ENCODE measurements around the gene CD9.

CD9 gene

GRCh38 chr12:6231359-6232268 lies 31.4 kb downstream of the CD9 start:
- no peak for ATAC-seq

DNA sequence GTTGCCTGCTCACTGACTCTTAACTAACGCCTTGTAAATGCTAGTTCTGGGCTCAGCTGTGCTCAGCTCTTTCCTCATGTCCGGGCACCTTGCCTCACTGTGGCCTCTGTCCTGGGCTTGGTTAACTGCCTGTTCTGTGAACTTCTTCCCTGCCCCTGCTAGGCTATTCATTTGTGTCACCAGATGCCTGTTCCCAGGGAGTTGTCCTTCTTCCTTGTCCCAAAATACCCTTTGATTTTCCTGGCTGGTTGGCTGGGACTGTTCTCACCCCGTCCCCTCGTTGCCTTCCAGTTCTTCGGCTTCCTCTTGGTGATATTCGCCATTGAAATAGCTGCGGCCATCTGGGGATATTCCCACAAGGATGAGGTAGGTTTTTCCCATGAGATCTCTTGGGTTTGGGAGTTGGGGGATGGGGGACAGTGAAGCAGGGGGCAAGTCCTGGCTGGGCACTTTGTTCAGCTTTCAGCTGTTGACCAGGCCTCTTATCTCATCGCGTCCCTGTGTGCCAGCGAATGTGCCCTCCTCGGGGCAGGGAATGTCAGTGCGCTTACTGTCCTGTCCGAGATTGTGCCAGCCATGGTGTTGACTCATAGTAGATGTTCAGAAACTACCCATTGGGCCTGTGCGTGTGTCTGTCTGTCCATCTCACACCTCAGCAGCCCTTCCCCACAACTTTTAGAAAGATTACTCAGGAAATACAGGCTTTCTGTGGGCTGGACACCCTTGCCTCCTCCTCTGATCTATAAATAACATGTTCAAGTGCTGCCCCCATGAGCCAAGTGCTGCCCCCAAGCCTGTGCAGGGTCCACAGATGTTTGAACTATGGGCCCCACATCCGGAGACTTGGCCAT lies 33.1 kb downstream of the CD9 start:
- no peak for TF ChIP-seq TSHZ2 (CRISPR knock-in tag; IDR thresholded peaks at IDR 0.05)
- TF ChIP-seq ZFP30 (CRISPR knock-in tag; IDR thresholded peaks at IDR 0.05), result no peak
- peak; percentile 35; the same call in 2 of the 3 replicates for ATAC-seq

More at GRCh38 chr12:6231359-6232268, 31.4 kb downstream of the CD9 start:
- TF ChIP-seq TSHZ2 (CRISPR knock-in tag; IDR thresholded peaks at IDR 0.05) (no peak), ZFP30 (CRISPR knock-in tag; IDR thresholded peaks at IDR 0.05) (no peak), ZC3H10 (CRISPR knock-in tag; IDR thresholded peaks at IDR 0.05) (no peak), SNAI2 (CRISPR knock-in tag; IDR thresholded peaks at IDR 0.05) (no peak), GLIS3 (CRISPR knock-in tag; IDR thresholded peaks at IDR 0.05) (no peak), ZFP3 (CRISPR knock-in tag; IDR thresholded peaks at IDR 0.05) (no peak), TCF4 (CRISPR knock-in tag; IDR thresholded peaks at IDR 0.05; ENCODE audit: borderline replicate concordance) (no peak), POU6F1 (CRISPR knock-in tag; IDR thresholded peaks at IDR 0.05; ENCODE audit: borderline replicate concordance, low read depth) (no peak)

DNA sequence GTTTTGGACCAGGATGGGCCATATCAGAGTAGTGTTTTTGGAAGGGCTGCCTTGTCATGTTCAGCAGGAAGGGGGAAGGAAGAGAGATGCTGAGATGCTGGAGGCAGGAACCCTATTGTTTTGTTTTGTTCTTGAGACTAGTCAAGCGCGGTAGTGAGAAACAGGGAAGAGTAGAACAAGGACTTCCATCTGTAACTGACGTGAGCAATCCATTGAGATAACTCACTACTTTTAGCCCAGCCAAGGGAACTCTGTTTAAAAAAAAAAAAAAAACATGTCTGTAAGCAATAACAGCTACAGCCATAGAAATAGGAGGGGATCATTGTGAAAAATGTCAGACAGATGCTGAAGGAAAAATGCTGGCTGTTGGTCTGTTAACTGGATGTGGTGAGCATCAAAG lies 34.0 kb downstream of the CD9 start:
- no peak for ATAC-seq
- no peak for TF ChIP-seq ISL1 (CRISPR knock-in tag; IDR thresholded peaks at IDR 0.05)
- no peak for TF ChIP-seq PATZ1 (CRISPR knock-in tag; IDR thresholded peaks at IDR 0.05; ENCODE audit: borderline replicate concordance)
- no peak for TF ChIP-seq ZFP3 (CRISPR knock-in tag; IDR thresholded peaks at IDR 0.05)
- TF ChIP-seq POU6F1 (CRISPR knock-in tag; IDR thresholded peaks at IDR 0.05; ENCODE audit: borderline replicate concordance, low read depth), result no peak
- no peak for TF ChIP-seq TSHZ2 (CRISPR knock-in tag; IDR thresholded peaks at IDR 0.05)
- TF ChIP-seq ZNF565 (CRISPR knock-in tag; conservative IDR thresholded peaks at IDR 0.05; ENCODE audit: low read depth), result no peak
- TF ChIP-seq ARNTL (CRISPR knock-in tag; IDR thresholded peaks at IDR 0.05; ENCODE audit: borderline replicate concordance, low read depth), result no peak
- TF ChIP-seq ZNF70 (CRISPR knock-in tag; IDR thresholded peaks at IDR 0.05), result no peak
- TF ChIP-seq RARB (CRISPR knock-in tag; IDR thresholded peaks at IDR 0.05), result no peak
- no peak for TF ChIP-seq SNAI2 (CRISPR knock-in tag; IDR thresholded peaks at IDR 0.05)
- TF ChIP-seq ESRRG (CRISPR knock-in tag; IDR thresholded peaks at IDR 0.05), result no peak
- no peak for TF ChIP-seq ZC3H10 (CRISPR knock-in tag; IDR thresholded peaks at IDR 0.05)
- no peak for TF ChIP-seq CSDC2 (CRISPR knock-in tag; IDR thresholded peaks at IDR 0.05)
- TF ChIP-seq CREB5 (CRISPR knock-in tag; IDR thresholded peaks at IDR 0.05; ENCODE audit: low read depth), result no peak
- no peak for TF ChIP-seq OSR1 (CRISPR knock-in tag; IDR thresholded peaks at IDR 0.05)
- no peak for TF ChIP-seq ZNF8 (CRISPR knock-in tag; IDR thresholded peaks at IDR 0.05)

Measured in SK-N-SH treated with all-trans-retinoic acid at 6 μM for 48 hours (cell line).